CD4-positive, alpha-beta T cell (primary cell): ENCODE results near the gene HSD17B13. TPM values are rescaled to one million over a fixed set of nuclear protein-coding genes. Genes with fewer than 3 reads are reported as not detected.

Experiments
- ATAC-seq: fragments of 200-7000 bp; cut with Tn5 transposase; one replicate; pipeline ENCODE4 v1.10.0; 2022; ENCODE audit warnings: mild to moderate bottlenecking; ENCODE audit not compliant: poor library complexity
- CTCF ChIA-PET: fragments of 350-600 bp; sonication (Branson Sonifier 250); formaldehyde crosslinking; loops from one replicate; lab custom pipeline; 2021; ENCODE audit warnings: antibody characterized with exemption, inconsistent platforms; lab: Charles Lee
- POLR2A ChIA-PET: fragments of 350-600 bp; sonication (Branson Sonifier 250); formaldehyde crosslinking; loops from one replicate; lab custom pipeline; 2021; ENCODE audit warnings: antibody characterized with exemption, inconsistent platforms; lab: Charles Lee
- DNase-seq, 14 experiments: peaks; one replicate each; pipeline ENCODE4 v3.0.0-alpha.2; 2013 to 2020; ENCODE audit warnings: mixed read lengths in 2 of 14
- H3K27ac ChIP-seq, 2 donors: one replicate each; pipeline versions ENCODE4 v1.5.1 to v1.7.0; 2013; ENCODE audit warnings: low read length in 2 of 2, low read depth in 1 of 2, mild to moderate bottlenecking in 1 of 2
- H3K27me3 ChIP-seq, 2 experiments: 1 replicate in 1 of 2; 2 replicates in 1 of 2; pipeline versions ENCODE4 v1.6.1 to v1.7.0; 2013; ENCODE audit warnings: low read length in 2 of 2, control low read depth in 1 of 2, mild to moderate bottlenecking in 1 of 2, moderate library complexity in 1 of 2; ENCODE audit not compliant: insufficient read depth in 2 of 2, control insufficient read depth in 1 of 2
- H3K36me3 ChIP-seq: one replicate; pipeline ENCODE4 v1.6.1; 2013; ENCODE audit warnings: low read length, control low read depth; ENCODE audit not compliant: insufficient read depth
- H3K4me1 ChIP-seq: one replicate; pipeline ENCODE4 v1.6.1; 2013; ENCODE audit warnings: low read length, control low read depth; ENCODE audit not compliant: insufficient read depth
- H3K4me3 ChIP-seq: one replicate; pipeline ENCODE4 v1.5.1; 2013; ENCODE audit warnings: mild to moderate bottlenecking, low read length, moderate library complexity
- H3K9me3 ChIP-seq, 2 experiments: 1 replicate in 1 of 2; 2 replicates in 1 of 2; pipeline versions ENCODE4 v1.6.1 to v1.7.0; 2013; ENCODE audit warnings: low read length in 2 of 2, mild to moderate bottlenecking in 2 of 2, control low read depth in 1 of 2, moderate library complexity in 1 of 2; ENCODE audit not compliant: control insufficient read depth in 1 of 2, insufficient read depth in 1 of 2
- H3K27ac Mint-ChIP-seq: one replicate; pipeline ENCODE4 v1.8.0; 2020; ENCODE audit warnings: mixed read lengths
- H3K27me3 Mint-ChIP-seq: one replicate; pipeline ENCODE4 v1.8.0; 2021; ENCODE audit warnings: mixed read lengths
- H3K36me3 Mint-ChIP-seq: one replicate; pipeline ENCODE4 v1.8.0; 2021; ENCODE audit warnings: low read depth, mixed read lengths
- H3K4me1 Mint-ChIP-seq: one replicate; pipeline ENCODE4 v1.8.0; 2021; ENCODE audit warnings: low read depth, mixed read lengths
- H3K4me3 Mint-ChIP-seq: one replicate; pipeline ENCODE4 v1.8.0; 2020; ENCODE audit warnings: mild to moderate bottlenecking, mixed read lengths
- H3K9me3 Mint-ChIP-seq: one replicate; pipeline ENCODE4 v1.8.0; 2020; ENCODE audit warnings: mixed read lengths
- intact Hi-C, 2 experiments: fragments of 100-400 bp; cut with DNase I in 1 of 2; cut with micrococcal nuclease in 1 of 2; formaldehyde crosslinking; loops; one replicate each; pipeline versions ENCODE4 v1.15.1 to v1.9.0; 2023 to 2025; cut with DNase I, micrococcal nuclease
- total RNA-seq, 174 experiments: library from RNA in 2 of 174; stranded (reverse) in 2 of 174; gene quantifications; one replicate each; pipeline ENCODE4 v1.2.3 and lab custom pipeline; 2021 to 2026
- TF ChIP-seq, protein P1 (sequence below): fragments of 200-600 bp; IDR thresholded peaks from one replicate; pipeline ENCODE4 v1.8.0; 2022; ENCODE audit warnings: antibody characterized with exemption, mild to moderate bottlenecking

HSD17B13 gene
- total RNA-seq, 2 experiments from 2014 or later = 0.17 to 0.27 TPM

DNA sequence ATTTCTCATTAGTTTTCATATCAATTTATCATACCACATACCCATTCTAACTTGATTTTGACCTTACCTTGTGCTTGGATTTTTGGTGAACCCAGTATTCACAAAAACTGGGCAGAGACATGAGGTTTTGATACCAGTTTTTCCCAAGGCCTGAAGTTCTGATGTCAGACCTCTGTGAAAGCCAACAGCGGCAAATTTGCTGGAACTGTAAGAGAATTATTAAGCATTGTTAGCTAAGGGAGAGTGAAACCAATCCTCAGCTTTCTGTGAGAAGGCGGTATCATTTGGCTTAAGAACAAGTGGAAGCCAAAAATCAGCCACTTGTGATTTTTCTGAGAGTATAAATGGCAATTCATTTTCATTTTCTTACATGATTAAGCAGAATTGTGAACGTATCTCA lies 8.9 kb downstream of the HSD17B13 start:
- H3K27me3 ChIP-seq = no peaks in the 10 kb centered on the region
- TF ChIP-seq, protein P1, sequence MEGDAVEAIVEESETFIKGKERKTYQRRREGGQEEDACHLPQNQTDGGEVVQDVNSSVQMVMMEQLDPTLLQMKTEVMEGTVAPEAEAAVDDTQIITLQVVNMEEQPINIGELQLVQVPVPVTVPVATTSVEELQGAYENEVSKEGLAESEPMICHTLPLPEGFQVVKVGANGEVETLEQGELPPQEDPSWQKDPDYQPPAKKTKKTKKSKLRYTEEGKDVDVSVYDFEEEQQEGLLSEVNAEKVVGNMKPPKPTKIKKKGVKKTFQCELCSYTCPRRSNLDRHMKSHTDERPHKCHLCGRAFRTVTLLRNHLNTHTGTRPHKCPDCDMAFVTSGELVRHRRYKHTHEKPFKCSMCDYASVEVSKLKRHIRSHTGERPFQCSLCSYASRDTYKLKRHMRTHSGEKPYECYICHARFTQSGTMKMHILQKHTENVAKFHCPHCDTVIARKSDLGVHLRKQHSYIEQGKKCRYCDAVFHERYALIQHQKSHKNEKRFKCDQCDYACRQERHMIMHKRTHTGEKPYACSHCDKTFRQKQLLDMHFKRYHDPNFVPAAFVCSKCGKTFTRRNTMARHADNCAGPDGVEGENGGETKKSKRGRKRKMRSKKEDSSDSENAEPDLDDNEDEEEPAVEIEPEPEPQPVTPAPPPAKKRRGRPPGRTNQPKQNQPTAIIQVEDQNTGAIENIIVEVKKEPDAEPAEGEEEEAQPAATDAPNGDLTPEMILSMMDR = no peak
- no peak overlapping the region for H3K4me3 ChIP-seq
- intact Hi-C loops = no loop called here
- ATAC-seq (no peak), DNase-seq (no peak)
- no peaks in the 10 kb centered on the region for H3K4me1 ChIP-seq
- Mint-ChIP-seq H3K27me3 (no peaks in the 10 kb centered on the region), H3K27ac (no peak overlapping the region), H3K36me3 (no peaks in the 10 kb centered on the region), H3K4me1 (no peaks in the 10 kb centered on the region), H3K9me3 (no peaks in the 10 kb centered on the region), H3K4me3 (no peak overlapping the region)
- H3K9me3 ChIP-seq = no peaks in the 10 kb centered on the region
- H3K36me3 ChIP-seq = peaks cover 7% of the 10 kb centered on the region
- ChIA-PET CTCF (interaction anchor here (1.4 kb wide), 1 partner anchor 11 kb away, joined by 3 read pairs; no protein-coding TSS in a partner anchor), POLR2A (no interaction called here)
- no peak overlapping the region for H3K27ac ChIP-seq

DNA sequence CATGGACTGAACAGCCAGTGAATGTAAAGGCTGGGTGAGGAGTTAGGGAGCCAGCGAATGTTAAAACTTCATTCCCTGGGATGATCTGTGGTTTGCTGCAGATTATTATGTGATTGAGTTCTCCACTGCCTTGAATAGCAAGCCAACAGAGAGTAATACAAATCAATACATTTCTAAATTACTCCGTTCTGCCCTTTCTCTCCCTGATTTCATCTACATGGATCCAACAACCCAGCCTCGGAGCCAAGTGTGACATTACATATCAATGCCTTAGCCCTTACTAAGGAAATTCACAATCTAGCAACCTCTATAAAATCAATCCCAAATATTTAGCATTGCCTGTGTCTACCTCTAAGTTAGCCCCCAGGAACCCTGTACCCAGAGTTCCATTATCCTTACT lies 11.0 kb downstream of the HSD17B13 start:
- DNase-seq = no peak
- H3K27ac Mint-ChIP-seq = no peak overlapping the region
- H3K36me3 ChIP-seq = peaks cover 7% of the 10 kb centered on the region
- no peaks in the 10 kb centered on the region for H3K27me3 ChIP-seq
- no peaks in the 10 kb centered on the region for H3K4me1 ChIP-seq
- H3K4me3 Mint-ChIP-seq = no peak overlapping the region
- H3K27ac ChIP-seq = no peak overlapping the region
- POLR2A ChIA-PET = no interaction called here
- H3K9me3 Mint-ChIP-seq = no peaks in the 10 kb centered on the region
- CTCF ChIA-PET = no interaction called here
- H3K4me1 Mint-ChIP-seq = peaks cover 3% of the 10 kb centered on the region
- no peak for ATAC-seq
- H3K9me3 ChIP-seq = no peaks in the 10 kb centered on the region
- no peaks in the 10 kb centered on the region for H3K36me3 Mint-ChIP-seq
- H3K4me3 ChIP-seq = no peak overlapping the region
- TF ChIP-seq, protein P1 = no peak
- no peaks in the 10 kb centered on the region for H3K27me3 Mint-ChIP-seq
- intact Hi-C loops = no loop called here

DNA sequence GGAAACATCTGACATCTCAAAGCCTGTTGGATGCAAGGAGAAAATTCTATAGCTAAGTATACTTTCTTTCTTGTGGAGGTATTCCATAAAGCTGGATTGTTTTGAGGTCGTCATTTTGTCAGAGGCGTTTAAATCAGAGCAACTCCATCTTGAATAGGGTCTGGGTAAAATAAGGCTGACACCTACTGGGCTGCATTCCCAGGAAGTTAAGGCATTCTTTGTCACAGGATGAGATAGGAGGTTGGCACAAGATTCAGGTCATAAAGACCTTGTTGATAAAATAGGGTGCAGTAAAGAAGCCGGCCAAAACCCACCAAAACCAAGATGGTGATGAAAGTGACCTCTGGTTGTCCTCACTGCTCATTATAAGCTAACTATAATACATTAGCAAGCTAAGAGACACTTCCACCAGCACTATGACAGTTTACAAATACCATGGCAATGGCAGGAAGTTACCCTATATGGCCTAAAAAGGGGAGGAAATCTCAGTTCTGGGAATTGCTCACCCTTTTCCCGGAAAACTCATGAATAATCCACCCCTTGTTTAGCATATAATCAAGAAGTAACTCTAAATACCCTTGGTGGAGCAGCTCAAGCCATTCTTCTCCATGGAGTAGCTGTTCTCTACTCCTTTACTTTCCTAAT lies 11.9 kb downstream of the HSD17B13 start:
- peaks cover 3% of the 10 kb centered on the region for H3K4me1 Mint-ChIP-seq
- no peak for DNase-seq
- no peak overlapping the region for H3K4me3 ChIP-seq
- no peak for ATAC-seq
- H3K27me3 Mint-ChIP-seq = no peaks in the 10 kb centered on the region
- POLR2A ChIA-PET = no interaction called here
- intact Hi-C loops = no loop called here
- peaks cover 7% of the 10 kb centered on the region for H3K36me3 ChIP-seq
- no peaks in the 10 kb centered on the region for H3K9me3 ChIP-seq
- H3K27ac Mint-ChIP-seq = no peak overlapping the region
- no peak overlapping the region for H3K4me3 Mint-ChIP-seq
- no peaks in the 10 kb centered on the region for H3K27me3 ChIP-seq
- H3K27ac ChIP-seq = no peak overlapping the region
- no peaks in the 10 kb centered on the region for H3K4me1 ChIP-seq
- TF ChIP-seq, protein P1 = no peak
- no peaks in the 10 kb centered on the region for H3K9me3 Mint-ChIP-seq
- CTCF ChIA-PET = no interaction called here
- no peaks in the 10 kb centered on the region for H3K36me3 Mint-ChIP-seq
